DMS 273 (cell line): ENCODE results near the gene ZNF107.
"Not testable (repeated sequence)": the region's sequence is repeated elsewhere in the genome, so short reads cannot be mapped to it uniquely, and the experiment has no call there.

Experiments
- DNase-seq: peaks from one replicate; lab custom pipeline; 2025; ENCODE audit not compliant: unreplicated experiment; lab: John Stamatoyannopoulos, UW

ZNF107 gene

DNA sequence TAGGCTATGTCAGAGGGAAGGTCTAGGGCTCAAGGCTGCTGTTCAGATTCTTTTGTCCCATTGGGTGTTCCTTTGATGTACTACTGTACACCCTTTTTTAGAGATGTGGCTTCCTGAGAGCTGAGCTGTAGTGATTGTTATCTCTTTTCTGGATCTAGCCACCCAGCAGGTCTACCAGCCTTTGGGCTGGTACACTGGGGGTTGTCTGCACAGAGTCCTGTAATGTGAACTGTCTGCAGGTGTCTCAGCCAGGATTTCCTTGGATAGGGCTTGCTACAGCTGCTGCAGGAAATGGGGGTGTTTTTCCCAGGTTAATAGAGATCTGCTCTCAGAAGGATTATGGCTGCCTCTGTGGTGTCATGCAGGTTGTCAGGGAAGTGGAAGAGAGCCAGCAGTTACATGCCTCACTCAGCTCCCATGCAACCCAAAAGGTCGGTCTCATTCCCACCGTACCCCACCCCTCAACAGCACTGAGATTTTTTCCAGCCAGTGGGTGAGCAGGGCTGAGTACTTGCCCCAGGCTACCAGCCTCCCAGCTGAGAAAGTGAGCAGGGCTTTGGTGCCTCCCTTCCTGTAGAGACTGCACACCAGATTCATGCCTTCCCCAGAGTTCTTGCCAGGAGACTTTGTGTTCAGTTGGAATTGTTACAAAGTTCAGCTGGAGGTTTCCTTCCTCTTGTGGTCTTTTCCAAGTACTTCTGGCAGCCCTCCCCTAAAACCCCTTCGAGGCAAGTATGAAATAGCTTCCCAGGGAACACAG, 63.3 kb downstream of the ZNF107 start:
- no peak for DNase-seq

DNA sequence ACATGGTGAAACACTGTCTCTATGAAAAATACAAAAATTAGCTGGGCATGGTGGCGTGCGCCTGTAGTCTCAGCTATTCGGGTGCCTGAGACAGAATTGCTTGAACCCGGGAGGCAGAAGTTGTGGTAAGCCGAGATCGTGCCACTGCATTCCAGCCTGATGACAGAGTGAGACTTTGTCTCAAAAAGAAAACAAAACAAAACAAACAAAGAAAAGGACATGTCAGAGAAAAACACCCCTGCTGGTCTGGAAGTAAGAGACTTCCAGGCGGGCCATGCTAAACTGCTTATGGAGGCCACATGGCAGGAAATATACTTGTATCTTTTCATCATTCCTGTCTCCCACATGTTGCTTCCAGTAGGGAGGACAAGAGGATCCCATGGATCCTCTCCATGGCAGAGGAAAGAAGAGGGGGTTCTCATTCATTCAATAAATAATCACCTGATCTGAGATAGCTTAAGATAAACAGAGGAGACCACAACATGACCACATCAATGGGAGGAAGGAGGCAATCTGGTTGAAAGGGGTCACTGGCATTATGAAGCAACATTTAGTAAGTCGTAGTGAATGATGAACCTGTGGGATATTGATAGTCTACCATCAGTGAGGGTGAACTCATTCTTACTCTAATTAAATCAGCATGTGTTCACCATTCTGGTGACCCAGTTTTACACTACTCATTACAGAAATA, 67.8 kb downstream of the ZNF107 start:
- DNase-seq: no peak

DNA sequence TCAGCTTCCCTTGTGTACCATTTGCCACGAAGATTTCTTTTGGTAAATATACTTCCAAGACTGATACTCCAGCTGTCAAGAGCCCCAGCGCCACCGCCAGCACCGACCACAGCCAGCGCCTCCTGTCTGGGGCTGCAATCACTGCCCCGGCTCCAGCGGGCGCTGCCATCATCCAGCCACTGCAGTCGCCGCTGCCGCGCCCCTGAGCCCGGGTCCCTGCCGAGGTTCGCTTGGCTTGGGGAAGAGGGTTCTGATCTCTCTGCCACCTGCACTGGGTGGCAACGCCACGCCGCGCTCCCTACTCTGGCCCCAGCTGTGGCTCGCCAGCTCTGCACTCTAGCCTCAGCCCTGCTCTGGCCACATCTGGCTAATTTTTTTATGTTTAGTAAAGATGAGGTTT, 70.6 kb downstream of the ZNF107 start:
- DNase-seq: no peak

DNA sequence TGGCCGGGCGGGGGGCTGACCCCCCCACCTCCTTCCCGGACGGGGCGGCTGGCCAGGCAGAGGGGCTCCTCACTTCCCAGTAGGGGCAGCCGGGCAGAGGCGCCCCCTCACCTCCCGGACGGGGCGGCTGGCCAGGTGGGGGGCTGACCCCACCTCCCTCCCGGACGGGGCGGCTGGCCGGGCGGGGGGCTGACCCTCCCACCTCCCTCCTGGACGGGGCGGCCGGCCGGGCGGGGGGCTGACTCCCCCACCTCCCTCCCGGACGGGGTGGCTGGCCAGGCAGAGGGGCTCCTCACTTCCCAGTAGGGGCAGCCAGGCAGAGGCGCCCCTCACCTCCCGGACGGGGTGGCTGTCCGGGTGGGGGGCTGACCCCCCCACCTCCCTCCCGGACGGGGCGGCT, 72.5 kb downstream of the ZNF107 start:
- DNase-seq: not testable (repeated sequence)

DNA sequence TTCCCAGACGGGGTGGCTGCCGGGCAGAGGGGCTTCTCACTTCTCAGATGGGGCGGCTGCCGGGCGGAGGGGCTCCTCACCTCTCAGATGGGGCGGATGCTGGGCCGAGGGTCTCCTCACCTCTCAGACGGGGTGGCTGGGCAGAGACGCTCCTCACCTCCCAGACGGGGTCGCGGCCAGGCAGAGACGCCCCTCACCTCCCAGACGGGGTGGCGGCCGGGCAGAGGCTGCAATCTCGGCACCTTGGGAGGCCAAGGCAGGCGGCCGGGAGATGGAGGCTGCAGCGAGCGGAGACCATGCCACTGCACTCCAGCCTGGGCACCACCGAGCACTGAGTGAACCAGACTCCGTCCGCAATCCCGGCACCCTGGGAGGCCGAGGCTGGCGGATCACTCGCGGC, 73.0 kb downstream of the ZNF107 start:
- DNase-seq: not testable (repeated sequence)

DNA sequence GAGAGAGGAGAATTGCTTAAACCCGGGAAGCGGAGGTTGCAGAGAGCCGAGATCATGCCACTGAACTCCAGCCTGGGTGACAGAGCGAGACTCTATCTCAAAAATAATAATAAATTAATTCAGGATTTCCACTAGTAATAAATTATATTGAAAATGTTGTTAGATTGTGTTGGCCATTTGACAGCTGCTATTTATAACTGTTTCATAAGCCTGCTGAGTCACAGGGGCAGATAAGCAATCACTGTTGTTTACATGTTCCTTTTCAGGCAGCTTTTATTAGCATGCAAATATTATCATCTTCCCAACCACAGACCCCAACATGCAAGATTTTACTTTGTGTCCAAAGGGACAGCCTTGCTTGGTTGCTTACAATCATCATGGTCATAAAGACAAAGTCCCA, 78.7 kb downstream of the ZNF107 start:
- DNase-seq: no peak

DNA sequence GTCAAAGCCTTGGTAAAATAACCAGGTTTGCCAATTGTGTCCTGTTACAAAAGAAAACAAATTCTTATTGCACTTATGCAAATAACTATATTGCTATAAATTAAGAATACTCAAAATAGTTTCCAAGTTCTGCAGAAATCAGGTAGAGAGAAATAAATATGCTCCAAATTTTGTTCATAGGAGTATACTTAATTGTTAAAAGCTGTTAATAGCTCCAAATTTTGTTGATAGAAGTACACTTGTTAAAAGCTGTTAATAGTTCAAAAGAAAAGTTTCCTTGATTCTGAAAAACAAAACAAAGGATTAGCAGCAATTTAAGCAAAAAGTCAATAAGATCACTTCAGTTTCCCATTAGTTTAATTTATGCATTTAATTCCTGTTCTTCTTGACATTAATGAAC, 81.9 kb downstream of the ZNF107 start:
- DNase-seq: no peak

DNA sequence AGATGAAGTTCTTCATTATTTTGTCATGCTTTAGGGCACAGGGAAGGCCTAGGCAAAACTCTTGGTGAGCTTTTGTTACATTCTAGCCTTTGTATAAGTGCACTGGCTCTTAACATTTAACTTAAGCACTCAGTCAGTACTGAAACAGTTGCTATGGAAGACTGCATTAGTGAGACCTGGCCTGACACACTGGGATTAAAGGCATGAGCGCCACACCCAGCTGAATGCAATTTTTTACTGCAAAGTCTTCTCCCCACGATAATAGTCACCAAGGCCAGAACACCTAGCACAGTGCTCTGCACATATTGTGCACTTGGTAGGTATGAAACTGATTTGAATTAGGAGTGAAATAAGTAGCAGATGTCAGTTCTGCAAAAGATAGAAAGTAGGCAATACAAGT, 87.1 kb downstream of the ZNF107 start:
- no peak for DNase-seq

DNA sequence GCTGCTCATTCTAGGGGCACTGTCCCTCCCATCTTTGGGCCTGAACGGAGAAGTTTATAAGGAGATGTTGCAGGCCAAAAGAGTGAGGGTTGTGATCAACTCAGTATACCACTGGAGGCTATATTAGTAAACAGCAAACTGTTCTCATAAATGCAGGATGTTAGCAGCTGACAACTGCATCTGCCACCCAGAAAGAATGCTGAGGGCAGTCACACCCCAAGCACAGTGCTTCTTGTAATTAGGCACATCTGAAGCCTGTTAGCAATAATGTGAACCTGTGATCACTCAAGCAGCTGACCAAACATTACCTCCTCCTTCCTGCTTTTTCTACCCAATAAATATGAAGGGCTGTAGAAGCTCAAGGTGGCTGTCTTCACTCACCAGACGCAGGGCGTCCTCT, 89.9 kb downstream of the ZNF107 start:
- DNase-seq: no peak

DNA sequence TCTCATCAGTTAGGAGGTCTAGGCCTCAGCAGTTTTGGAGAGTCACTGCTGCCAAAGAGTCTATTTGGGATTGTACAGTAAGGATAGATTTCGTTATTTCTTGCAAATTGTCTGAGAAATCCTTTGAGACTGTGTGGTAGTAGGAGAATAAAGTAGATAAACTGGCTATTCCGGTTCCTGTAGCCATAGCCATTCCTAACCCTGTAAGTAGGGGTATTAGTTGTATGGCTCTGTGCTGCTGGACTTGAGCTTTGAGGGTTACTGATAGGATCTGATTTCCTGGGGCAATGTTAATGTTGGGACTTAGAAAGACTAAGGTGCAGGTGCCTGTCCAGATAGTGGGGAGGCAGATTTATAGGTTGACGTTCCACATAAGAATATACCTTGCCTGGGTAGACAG, 92.2 kb downstream of the ZNF107 start:
- DNase-seq: no peak
